Liver (tissue), 3 donors: ENCODE results near the gene PITRM1.

ENCODE experiments used
- JUND ChIP-seq, 2 donors: IDR thresholded peaks; 2 replicates each; pipeline ENCODE4 v1.6.1; 2016; ENCODE audit warnings: antibody characterized with exemption in 2 of 2
- MAX ChIP-seq: IDR thresholded peaks from 2 replicates; pipeline ENCODE4 v1.6.1; 2016; ENCODE audit warnings: antibody characterized with exemption
- TF ChIP-seq, protein P1 (sequence below): fragments of 150-350 bp; IDR thresholded peaks from 2 replicates; pipeline ENCODE4 v1.5.1; 2017; ENCODE audit warnings: improper control_type of control experiment, low read depth, low read length; ENCODE audit not compliant: missing input control
- donor health status: healthy.
- donor health status: healthy.

DNA sequence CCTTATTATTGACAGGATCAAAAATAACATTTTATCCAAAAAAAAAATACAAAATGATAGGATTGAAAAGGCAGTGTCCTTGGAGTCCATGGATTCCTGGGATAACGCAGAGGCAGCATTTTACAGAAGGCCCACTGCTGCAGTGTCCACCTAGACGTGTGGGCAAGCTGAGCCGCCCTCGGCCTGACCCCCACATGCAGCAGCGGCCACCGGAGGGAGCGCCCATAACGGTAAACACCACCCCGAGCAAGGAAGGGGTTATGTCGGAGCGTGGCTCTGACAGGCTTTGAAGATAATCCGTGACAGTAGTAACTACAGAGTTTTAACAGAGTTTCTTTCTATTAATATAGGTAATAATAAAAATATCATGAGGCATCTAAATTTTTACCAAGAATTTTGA is 45.3 kb upstream of the PITRM1 start:
- TF ChIP-seq, protein P1, sequence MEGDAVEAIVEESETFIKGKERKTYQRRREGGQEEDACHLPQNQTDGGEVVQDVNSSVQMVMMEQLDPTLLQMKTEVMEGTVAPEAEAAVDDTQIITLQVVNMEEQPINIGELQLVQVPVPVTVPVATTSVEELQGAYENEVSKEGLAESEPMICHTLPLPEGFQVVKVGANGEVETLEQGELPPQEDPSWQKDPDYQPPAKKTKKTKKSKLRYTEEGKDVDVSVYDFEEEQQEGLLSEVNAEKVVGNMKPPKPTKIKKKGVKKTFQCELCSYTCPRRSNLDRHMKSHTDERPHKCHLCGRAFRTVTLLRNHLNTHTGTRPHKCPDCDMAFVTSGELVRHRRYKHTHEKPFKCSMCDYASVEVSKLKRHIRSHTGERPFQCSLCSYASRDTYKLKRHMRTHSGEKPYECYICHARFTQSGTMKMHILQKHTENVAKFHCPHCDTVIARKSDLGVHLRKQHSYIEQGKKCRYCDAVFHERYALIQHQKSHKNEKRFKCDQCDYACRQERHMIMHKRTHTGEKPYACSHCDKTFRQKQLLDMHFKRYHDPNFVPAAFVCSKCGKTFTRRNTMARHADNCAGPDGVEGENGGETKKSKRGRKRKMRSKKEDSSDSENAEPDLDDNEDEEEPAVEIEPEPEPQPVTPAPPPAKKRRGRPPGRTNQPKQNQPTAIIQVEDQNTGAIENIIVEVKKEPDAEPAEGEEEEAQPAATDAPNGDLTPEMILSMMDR, result no peak
- no peak for TF ChIP-seq MAX
- no peak for TF ChIP-seq JUND (IDR thresholded peaks at IDR 0.05)
